ENCODE data around the gene OR2A42.

GRCh38 chr7:144255471-144255897 is 16.1 kb upstream of the OR2A42 start:
- TF ChIP-seq CTCF (conservative IDR thresholded peaks at IDR 0.05; ENCODE audit: low read length) (no peak), EZH2phosphoT487 (IDR thresholded peaks at IDR 0.05; ENCODE audit: borderline replicate concordance, low read depth, low read length) (no peak)
